NCI-H345 (cell line): Measurements from ENCODE around the gene DUSP16.
A peak's percentile ranks its signal among the peaks of the same experiment; 100 is the strongest.
"Not testable (repeated sequence)": the region's sequence is repeated elsewhere in the genome, so short reads cannot be mapped to it uniquely, and the experiment has no call there.

Experiments
- DNase-seq: peaks from one replicate; lab custom pipeline; 2025; lab: John Stamatoyannopoulos, UW

DUSP16 gene, protein sequence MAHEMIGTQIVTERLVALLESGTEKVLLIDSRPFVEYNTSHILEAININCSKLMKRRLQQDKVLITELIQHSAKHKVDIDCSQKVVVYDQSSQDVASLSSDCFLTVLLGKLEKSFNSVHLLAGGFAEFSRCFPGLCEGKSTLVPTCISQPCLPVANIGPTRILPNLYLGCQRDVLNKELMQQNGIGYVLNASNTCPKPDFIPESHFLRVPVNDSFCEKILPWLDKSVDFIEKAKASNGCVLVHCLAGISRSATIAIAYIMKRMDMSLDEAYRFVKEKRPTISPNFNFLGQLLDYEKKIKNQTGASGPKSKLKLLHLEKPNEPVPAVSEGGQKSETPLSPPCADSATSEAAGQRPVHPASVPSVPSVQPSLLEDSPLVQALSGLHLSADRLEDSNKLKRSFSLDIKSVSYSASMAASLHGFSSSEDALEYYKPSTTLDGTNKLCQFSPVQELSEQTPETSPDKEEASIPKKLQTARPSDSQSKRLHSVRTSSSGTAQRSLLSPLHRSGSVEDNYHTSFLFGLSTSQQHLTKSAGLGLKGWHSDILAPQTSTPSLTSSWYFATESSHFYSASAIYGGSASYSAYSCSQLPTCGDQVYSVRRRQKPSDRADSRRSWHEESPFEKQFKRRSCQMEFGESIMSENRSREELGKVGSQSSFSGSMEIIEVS

DNA sequence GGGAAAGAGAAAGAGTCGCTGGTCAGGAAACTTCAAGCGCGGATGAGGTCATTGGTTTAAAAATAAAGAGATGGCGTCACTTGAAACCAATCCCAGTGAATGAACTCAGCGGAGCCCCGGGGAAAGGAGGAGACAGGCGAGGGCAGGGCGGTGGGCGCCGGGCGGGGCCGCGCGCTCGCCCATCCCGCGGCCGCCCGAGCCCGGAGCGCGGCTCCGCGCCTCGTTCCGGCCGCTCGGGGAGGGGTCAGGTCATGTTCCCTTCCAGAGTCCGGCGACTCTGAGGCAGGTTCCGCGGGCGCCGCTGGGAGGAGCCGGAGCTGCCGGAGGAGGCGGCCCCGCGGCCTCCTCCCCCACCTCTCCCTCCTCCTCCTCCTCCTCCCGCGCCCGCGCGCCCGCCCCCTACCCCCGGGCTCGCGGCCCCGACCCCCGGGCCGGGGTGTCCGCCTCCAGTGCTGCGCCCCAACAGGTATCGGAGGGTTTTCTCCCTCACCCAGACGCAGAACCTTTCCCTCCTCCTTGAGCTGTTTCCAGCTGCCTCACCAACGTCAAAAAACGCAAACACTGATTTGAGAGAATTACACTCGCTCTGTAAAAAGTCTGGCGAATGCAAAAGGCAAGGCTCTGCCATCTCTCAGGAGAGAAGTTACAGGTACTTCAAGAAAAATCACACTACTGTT lies at the start of gene DUSP16:
Gene DUSP16, minus strand, starts transcription at position 279 of the 677 bp plus-strand sequence. CDS start 41,765 bp downstream, outside the sequence.
- DNase-seq, result peak; percentile 91

GRCh38 chr12:12612358-12612757 lies 49.7 kb upstream of the DUSP16 start:
- DNase-seq, result peak; percentile 20

DNA sequence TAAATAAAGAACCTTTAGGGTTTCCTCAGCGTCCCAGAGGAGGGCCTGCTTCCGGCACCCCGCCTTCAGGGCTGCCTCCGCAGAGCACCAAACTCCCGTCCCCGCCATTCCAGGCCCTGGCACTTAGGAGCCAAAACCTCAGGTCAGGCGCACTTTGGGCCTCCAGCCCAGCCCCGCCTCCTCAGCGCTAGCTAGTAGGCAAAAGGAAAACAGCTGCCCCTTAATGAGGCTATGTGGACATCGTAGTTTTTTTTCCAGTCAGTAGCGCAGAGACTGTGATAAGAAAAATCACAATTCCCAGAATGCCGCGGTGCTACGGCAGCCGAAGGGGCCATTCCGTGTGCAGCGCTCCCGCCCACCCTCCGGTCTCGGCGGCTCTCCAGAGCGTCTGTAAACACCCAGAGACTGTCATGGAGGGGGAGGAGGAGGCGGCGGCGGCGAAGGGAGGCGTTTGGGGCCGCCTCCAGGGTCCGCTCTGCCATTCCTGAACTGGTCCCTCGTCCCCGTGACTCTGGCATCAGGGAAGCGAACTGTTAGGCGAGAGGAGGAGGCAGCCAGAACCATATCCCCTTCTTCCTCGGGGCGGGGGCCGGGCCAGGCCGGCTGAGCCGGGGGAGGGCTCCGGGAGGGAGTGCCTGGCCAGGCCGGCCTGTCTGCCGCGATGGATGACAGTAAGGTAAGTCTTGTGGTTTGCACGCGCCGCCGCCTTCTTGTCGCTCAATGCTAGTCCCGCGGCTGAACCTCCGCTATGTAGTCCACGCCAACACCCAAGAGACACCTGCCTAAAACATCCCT lies 49.0 kb upstream of the DUSP16 start, which contains the start of gene CREBL2:
Gene CREBL2, plus strand, starts transcription at position 365 of the 795 bp plus-strand sequence. Its CDS starts 297 bp downstream, at position 662.
- peak; percentile 94 for DNase-seq

- DNase-seq, result no peak
Measured at GRCh38 chr12:12610711-12611110, 48.0 kb upstream of the DUSP16 start.

DNA sequence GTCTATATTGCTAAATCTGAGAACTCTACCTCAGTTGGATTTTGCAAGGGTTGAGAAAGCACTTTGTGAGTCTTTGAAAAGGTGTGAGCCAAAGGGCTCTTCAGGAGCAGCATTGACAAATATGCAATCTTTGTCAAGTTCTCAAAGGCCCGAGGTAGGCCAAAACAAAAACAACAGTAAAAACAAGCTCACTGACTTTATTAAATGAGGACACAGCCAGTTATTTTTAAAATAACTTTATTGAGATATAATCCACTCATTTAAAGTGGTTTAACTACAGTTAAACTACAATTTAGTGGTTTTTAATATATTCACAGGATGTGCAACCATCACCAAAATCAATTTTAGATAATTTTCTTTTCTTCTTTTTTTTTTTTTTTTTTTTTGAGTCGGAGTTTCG lies 47.0 kb upstream of the DUSP16 start:
- no peak for DNase-seq

DNA sequence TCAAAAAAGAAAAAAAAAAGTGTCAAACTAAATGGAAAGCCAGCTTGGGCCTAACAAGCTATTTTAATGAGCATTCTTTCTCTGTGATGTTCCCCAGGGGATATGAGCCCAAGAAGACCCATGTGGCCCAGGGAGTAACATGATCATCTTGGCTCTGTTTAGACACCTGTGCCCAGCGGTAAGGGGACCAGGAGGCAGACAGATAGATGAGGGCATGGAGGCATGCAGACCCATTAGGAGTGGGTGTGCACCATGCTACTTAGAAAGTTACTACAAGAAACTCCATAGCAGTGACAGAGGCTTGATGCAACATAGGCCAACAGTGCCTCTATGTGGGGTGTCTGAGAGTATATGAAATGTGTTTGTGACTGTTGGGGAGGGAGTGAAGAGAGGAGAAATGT lies 45.9 kb upstream of the DUSP16 start:
- DNase-seq, result no peak

GRCh38 chr12:12606781-12607589 lies 44.3 kb upstream of the DUSP16 start:
- DNase-seq, result no peak

DNA sequence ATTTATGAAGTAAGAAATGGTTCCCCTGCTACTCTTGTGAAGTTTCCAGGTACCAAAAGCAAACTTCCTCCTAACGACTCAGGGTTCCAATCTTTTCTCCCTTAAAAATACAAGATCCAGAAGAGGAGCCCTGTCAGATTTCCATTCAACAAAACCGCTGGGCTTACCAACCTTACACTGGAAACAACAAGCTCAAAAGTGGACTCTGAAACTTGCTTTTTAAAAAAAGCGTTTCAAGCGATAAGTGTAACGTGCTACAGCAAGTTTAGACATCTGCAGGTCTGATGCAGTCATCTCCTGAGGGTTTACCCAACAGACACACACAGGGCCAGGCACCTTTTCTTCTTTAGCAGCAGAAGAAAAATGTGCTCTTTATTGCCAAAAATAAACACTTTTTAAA lies 42.1 kb upstream of the DUSP16 start:
- DNase-seq, result no peak

GRCh38 chr12:12600659-12601058 lies 38.0 kb upstream of the DUSP16 start:
- no peak for DNase-seq

- DNase-seq, result no peak
Measured at GRCh38 chr12:12599750-12600643, 37.3 kb upstream of the DUSP16 start.

GRCh38 chr12:12598864-12599263 lies 36.2 kb upstream of the DUSP16 start:
- DNase-seq, result no peak

- DNase-seq, result not testable (repeated sequence)
Measured at GRCh38 chr12:12596598-12596997, 33.9 kb upstream of the DUSP16 start.

DNA sequence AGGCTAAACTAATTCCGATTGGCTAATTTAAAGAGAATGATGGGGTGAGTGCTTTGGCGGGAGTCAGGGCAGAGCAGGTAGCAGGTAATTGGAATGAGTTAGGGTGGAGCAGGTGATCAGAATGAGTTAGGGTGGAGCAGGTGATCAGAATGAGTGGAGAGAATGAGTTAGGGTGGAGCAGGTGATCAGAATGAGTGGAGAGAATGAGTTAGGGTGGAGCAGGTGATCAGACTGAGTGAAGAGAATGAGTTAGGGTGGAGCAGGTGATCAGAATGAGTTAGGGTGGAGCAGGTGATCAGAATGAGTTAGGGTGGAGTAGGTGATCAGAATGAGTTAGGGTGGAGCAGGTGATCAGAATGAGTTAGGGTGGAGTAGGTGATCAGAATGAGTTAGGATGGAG lies 33.3 kb upstream of the DUSP16 start:
- not testable (repeated sequence) for DNase-seq

- no peak for DNase-seq
Measured at GRCh38 chr12:12592930-12593329, 30.3 kb upstream of the DUSP16 start.

GRCh38 chr12:12590961-12591360 lies 28.3 kb upstream of the DUSP16 start:
- DNase-seq, result no peak

DNA sequence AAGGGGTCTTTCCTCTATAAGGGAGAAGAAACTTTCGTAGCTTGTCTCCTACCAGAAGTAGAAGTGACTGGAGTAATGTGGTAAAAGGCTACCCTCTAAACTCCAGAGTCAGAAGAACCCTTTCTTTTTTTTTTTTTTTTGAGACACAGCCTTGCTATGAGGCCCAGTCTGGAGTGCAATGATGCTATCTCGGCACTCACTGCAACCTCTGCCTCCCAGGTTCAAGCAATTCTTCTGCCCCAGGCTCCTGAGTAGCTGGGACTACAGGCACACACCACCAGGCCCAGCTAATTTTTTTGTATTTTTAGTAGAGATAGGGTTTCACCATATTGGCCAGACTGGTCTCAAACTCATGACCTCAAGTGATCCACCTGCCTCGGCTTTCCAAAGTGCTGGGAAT lies 25.8 kb upstream of the DUSP16 start:
- DNase-seq, result not testable (repeated sequence)

DNA sequence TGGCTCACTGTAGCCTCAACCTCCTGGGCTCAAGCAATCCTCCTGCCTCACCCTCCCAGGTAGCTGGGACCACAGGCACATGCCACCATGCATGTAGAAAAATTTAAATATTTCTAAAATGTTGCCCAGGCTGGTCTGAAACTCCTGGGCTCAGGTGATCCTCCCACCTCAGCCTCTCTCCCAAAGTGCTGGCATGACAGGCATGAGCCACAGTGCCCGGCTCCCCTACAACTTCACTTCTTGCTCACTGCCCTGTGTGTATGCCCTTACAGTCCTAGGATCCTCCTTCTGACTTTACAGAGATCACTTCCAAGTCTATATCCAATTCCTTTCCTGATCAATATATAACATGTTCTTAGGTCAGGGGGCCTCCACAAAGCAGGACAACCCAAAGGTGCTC lies 25.2 kb upstream of the DUSP16 start:
- DNase-seq, result no peak

DNA sequence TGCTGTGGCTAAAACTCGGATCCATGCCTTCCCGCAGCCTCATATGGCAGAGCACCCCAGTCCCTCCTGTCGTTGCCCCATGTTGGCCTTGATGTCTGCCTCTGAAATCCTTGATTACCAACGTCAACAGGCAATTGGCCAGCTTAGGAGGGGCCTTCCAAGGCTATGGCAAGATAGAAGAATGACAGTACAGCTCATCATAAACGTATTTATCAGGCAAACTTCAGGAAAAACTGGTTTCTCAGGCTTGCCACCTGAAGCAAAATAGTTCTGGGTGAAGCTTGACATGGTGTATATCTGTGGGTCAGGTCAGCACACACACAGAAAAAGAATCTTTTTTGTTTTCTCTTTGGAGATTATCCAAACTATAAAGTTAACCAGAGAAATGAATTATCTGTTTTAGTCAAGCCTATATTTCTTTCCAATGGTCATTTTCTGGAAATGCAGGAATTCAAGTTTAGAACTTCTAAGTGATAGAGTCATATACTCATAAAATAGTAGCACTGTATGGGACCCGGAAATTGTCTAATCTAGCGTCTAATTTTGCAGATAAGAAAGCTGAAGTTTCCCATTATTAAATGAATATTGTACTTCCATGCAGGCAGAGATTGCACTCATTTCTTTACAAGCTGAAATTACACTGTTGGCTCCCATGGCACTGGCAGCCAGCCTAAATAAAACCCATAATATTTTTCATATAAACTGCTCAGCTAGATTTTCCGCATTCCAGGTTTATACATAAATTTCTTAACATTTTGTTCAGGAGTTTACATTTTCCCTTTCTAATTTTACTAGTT lies 24.4 kb upstream of the DUSP16 start:
- DNase-seq, result no peak
